Mucosa of descending colon (tissue), 3 donors: ENCODE data around the gene BMP8A. TPM values are rescaled to one million over a fixed set of nuclear protein-coding genes. Genes with fewer than 3 reads are reported as not detected.

Experiments used
- ATAC-seq: fragments of 200-7000 bp; cut with Tn5 transposase; one replicate; pipeline ENCODE4 v1.9.1; 2020; ENCODE audit warnings: mild to moderate bottlenecking, moderate library complexity
- DNase-seq, 3 donors: peaks; one replicate each; pipeline ENCODE4 v3.0.0-alpha.2; 2020
- H3K36me3 ChIP-seq: fragments of 200-600 bp; one replicate; pipeline ENCODE4 v1.8.0; 2021; ENCODE audit warnings: low read depth, mild to moderate bottlenecking
- H3K4me1 ChIP-seq: fragments of 200-600 bp; one replicate; pipeline ENCODE4 v1.8.0; 2021; ENCODE audit warnings: low read depth, mild to moderate bottlenecking
- H3K4me3 ChIP-seq: fragments of 200-600 bp; one replicate; pipeline ENCODE4 v1.8.0; 2021; ENCODE audit warnings: mild to moderate bottlenecking
- H3K9me3 ChIP-seq: fragments of 200-600 bp; one replicate; pipeline ENCODE4 v1.8.0; 2021; ENCODE audit warnings: mild to moderate bottlenecking
- intact Hi-C, 2 donors: fragments of 100-400 bp; cut with DNase I in 1 of 2; cut with micrococcal nuclease in 1 of 2; formaldehyde crosslinking; loops; one replicate each; pipeline versions ENCODE4 v1.11.0 to v1.11.1; 2022; cut with DNase I, micrococcal nuclease
- total RNA-seq, 3 donors: library from RNA; stranded (reverse); fragmentation: NEBNext Ultra II Directional in 2 of 3; extraction: Animal tissue kit (Norgen Biotek cat#: 25700) in 2 of 3; gene quantifications; one replicate each; pipeline versions ENCODE4 v1.2.1 to v1.2.4, GENCODE V29; 2021 to 2023
- TF ChIP-seq, protein P1 (sequence below): fragments of 200-600 bp; IDR thresholded peaks from one replicate; pipeline ENCODE4 v1.8.0; 2022; ENCODE audit warnings: antibody characterized with exemption, mild to moderate bottlenecking
- donor health status: DM: no; HTN: no; CAD: no; lungs with moderate emphysema.
- donor health status: DM: no; HTN: no; CAD: no.
- donor health status: DM: no; HTN: yes; CAD: no.

BMP8A gene
- total RNA-seq, 3 donors from 2014 or later: 6.5 to 9.2 (median 8.2) TPM

DNA sequence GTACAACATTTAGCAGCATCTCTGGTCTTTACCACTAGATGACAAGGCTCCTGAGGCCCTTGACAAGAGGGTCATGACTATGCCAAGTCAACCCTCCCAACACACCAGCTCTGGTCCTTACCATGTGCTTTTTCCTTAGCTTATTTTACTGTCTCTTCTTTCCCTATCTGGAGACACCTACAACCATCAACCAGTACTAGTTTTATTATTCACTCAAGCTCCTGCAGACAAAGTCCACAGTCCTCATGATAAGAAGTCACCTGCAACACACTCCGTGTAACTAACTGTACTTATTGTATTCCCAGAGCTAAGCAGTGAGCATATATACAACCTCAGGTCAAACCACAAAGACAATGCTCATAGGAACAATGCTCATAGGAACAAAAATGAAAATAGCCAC lies 69.8 kb downstream of the BMP8A start:
- peaks cover 6% of the 10 kb centered on the region for H3K4me1 ChIP-seq
- intact Hi-C loops: no loop called here
- H3K36me3 ChIP-seq: peaks cover 17% of the 10 kb centered on the region
- TF ChIP-seq, protein P1, sequence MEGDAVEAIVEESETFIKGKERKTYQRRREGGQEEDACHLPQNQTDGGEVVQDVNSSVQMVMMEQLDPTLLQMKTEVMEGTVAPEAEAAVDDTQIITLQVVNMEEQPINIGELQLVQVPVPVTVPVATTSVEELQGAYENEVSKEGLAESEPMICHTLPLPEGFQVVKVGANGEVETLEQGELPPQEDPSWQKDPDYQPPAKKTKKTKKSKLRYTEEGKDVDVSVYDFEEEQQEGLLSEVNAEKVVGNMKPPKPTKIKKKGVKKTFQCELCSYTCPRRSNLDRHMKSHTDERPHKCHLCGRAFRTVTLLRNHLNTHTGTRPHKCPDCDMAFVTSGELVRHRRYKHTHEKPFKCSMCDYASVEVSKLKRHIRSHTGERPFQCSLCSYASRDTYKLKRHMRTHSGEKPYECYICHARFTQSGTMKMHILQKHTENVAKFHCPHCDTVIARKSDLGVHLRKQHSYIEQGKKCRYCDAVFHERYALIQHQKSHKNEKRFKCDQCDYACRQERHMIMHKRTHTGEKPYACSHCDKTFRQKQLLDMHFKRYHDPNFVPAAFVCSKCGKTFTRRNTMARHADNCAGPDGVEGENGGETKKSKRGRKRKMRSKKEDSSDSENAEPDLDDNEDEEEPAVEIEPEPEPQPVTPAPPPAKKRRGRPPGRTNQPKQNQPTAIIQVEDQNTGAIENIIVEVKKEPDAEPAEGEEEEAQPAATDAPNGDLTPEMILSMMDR: no peak
- H3K4me3 ChIP-seq: no peak overlapping the region
- ATAC-seq (peak; percentile 62), DNase-seq (no peak)
- H3K9me3 ChIP-seq: no peaks in the 10 kb centered on the region

DNA sequence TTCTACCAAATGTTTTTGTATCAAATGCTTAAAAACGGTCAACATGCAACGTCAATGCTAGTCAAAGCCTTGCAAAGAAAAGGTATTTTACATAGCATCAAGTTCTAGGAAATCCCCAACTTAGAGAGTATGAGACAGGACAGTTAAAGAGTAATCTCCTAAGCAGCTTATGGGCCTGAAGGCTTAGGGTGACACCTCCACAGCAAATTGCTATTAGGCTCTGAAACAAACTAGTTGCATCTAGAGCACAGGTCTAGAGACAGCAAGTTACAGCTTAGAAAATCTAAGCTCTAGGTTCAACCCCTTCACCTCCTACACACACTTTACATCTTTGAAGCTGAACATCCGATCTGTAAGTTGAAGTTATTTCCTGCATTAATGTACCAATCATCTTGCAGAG lies 71.5 kb downstream of the BMP8A start:
- intact Hi-C loops: no loop called here
- TF ChIP-seq, protein P1: no peak
- no peaks in the 10 kb centered on the region for H3K9me3 ChIP-seq
- H3K4me1 ChIP-seq: peaks cover 19% of the 10 kb centered on the region
- no peak overlapping the region for H3K4me3 ChIP-seq
- no peak for ATAC-seq
- no peak for DNase-seq
- H3K36me3 ChIP-seq: peaks cover 17% of the 10 kb centered on the region

DNA sequence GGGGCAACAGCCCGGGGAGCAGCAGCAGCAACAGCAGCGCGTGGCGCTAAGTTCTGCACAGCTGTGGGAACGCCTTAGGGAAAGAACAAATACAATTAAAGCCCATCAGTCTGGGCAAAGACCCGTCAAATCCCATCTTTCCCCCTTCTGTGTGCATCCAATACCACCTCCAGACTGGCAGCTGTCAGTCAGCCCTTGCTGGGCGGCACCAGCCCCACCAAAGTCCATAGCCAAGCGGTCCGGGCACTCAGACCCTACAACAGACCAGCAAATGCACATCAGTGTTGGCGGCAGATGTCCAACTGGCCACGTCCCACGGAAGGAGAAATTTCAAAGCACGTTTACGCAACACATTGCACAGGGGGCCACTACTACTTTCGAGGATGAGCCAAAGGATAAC lies 72.2 kb downstream of the BMP8A start:
- no peak for ATAC-seq
- no peak for DNase-seq
- no peak overlapping the region for H3K4me3 ChIP-seq
- TF ChIP-seq, protein P1: no peak
- peaks cover 17% of the 10 kb centered on the region for H3K36me3 ChIP-seq
- H3K4me1 ChIP-seq: peaks cover 19% of the 10 kb centered on the region
- intact Hi-C loops: no loop called here
- H3K9me3 ChIP-seq: no peaks in the 10 kb centered on the region

DNA sequence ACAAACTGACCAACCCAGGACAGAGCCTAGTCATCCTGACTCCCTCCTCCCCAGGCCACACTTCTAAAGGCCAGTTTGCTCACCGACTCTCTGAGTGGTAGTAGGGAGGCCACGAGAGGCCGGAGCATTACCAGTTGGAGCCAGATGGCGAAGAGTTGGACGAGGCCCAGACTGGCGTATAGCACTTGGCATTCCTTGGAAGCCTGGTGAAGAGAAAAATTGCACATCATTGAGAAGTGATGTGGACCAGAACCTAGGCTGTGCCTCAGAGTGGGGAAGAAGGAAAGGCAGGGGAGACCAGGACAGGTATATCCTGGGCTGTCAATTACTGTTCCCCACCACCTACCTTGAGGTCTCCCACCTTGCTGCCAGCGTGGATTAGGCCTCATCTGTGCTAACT lies 72.9 kb downstream of the BMP8A start:
- intact Hi-C loops: no loop called here
- Histone ChIP-seq H3K36me3 (peaks cover 17% of the 10 kb centered on the region), H3K9me3 (no peaks in the 10 kb centered on the region), H3K4me3 (no peak overlapping the region), H3K4me1 (peaks cover 19% of the 10 kb centered on the region)
- ATAC-seq (no peak), DNase-seq (no peak)
- TF ChIP-seq, protein P1: no peak

DNA sequence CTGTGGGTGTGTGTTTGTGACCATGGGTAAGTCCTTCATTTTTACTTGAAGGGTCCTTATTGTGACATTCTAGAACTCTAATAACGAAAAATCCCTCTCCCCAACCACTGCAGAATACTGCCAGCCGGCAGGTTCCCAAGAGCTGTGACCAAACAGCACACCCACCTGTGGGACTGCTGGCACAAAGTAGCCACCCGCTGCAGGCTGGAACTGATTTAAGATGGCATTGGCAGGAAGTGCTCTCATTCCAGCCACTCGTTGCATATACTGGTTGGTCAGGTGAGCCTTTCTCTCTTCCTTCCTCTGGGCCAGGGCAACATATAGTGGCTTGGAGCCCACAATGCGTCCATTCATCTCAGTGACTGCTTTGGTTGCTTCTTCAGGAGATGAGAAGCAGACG lies 73.5 kb downstream of the BMP8A start:
- H3K9me3 ChIP-seq: no peaks in the 10 kb centered on the region
- TF ChIP-seq, protein P1: no peak
- ATAC-seq: no peak
- no peak overlapping the region for H3K4me3 ChIP-seq
- no peak for DNase-seq
- H3K4me1 ChIP-seq: peaks cover 19% of the 10 kb centered on the region
- intact Hi-C loops: no loop called here
- H3K36me3 ChIP-seq: peaks cover 17% of the 10 kb centered on the region

DNA sequence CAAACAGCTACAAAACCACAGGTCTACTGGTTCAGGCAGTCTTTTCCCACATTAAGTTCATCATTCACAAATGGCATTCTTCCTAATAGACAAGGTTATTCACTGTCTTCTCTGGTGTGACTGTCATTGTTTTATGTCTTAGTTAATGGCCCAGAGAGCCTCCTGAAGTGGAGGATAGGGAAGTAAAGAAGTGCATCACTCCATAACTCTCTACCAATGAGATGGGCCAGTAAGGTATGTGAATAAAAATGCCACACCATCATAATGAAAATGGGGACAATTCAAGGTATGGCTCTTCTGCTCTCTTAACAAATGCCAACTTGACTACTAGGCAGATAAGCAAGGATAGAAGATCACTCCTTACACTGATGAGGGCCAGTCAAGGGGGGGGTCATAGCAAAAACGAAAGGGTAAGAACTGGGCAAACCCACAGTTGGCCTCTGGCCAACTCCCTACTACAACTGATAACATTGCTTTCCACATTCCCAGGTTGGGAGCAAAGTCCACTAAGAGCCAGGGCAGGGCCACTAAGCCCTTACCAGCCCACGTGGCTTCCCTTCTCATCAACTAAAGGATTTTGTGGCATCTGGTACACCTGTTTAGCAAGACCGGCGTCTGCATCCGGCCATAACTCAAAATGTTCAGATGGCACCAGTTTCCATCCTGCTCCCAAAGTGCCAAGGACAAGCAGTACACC lies 75.2 kb downstream of the BMP8A start:
- DNase-seq: peak; percentile 63 to 89 (median 75)
- Histone ChIP-seq H3K9me3 (no peaks in the 10 kb centered on the region), H3K36me3 (peaks cover 17% of the 10 kb centered on the region), H3K4me1 (peaks cover 19% of the 10 kb centered on the region), H3K4me3 (no peak overlapping the region)
- intact Hi-C loops: no loop called here
- ATAC-seq: peak; percentile 96
- TF ChIP-seq, protein P1: no peak
